Inferior parietal cortex (tissue), 1 donor: ENCODE results near the gene COLGALT1.
A peak's percentile ranks its signal among the peaks of the same experiment; 100 is the strongest.
"Not testable (repeated sequence)": the region's sequence is repeated elsewhere in the genome, so short reads cannot be mapped to it uniquely, and the experiment has no call there.

Experiments
- DNase-seq: peaks from one replicate; pipeline ENCODE4 v3.0.0-alpha.2; 2016; ENCODE audit errors: extremely low spot score

The COLGALT1 gene

GRCh38 chr19:17560205-17560595 is 4.8 kb downstream of the COLGALT1 start:
- no peak for DNase-seq

DNA sequence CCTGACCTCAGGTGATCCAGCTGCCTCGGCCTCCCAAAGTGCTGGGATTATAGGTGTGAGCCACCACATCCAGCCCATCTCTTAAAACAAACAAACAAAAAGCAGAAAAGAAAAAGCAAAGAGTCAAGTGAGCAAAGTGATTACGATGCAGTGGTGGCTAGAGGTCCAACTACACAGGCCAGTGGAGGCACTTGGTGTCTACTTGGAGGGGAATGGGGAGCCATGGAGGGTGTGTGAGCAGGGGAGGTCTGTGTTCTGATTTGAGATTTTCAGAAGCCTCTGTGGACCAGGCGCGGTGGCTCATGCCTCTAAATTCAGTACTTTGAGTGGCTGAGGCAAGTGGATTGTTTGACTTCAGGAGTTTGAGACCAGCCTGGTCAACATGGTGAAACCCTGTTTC is 6.6 kb downstream of the COLGALT1 start:
- DNase-seq, result no peak

GRCh38 chr19:17562561-17562960 is 7.1 kb downstream of the COLGALT1 start:
- no peak for DNase-seq

DNA sequence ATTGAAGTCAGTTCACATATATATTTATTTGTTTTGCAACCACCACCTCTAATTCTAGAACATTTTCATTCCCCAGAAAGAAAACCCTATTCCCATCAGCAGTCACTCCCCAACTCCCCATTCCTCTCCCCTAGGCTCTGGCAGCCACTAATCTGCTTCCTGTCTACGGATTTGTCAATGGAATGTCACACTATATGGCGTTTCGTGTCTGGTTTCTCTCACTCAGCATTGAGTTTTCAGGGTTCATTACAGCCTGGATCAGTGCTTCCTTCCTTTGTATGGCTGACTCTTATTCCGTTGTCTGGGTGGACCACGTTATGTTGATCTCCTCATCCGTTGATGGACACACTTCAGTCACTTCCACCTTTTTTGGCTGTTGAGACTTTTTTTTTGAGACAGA is 9.3 kb downstream of the COLGALT1 start:
- no peak for DNase-seq

- no peak for DNase-seq
Measured at GRCh38 chr19:17565611-17566010, 10.2 kb downstream of the COLGALT1 start.

DNA sequence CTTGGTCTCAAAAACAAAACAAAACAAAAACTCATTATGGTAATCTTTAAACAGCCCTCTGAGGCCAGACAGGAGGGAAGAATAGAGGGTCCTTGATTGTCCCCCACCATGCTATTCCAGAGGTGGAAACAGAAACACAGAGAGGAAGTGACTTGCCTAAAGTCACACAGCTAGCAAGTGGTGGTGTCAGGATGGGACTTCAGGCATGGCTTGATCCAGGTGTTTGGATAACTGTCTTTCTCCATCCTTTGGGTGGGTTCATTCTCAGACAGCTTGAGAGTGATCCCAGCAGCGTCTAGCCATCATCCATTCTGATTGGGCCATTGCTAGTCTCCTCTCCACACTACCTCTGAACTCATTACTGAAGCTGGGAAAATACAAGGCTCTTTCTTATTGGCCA is 12.5 kb downstream of the COLGALT1 start:
- DNase-seq, result no peak

DNA sequence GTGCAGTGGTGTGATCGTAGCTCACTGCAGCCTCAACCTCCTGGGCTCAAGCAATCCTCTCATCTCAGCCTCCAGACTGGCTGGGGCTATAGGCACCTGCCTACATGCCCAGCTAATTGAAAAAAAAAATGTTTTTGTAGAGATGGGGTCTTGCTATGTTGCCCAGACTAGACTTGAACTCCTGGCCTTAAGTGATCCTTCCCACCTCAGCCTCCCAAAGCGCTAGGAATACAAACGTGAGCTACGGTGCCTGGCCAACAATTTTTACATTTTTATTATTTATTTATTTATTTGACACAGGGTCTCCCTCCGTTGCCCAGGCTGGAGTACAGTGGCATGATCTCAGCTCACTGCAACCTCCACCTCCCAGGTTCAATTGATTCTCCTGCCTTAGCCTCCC is 14.8 kb downstream of the COLGALT1 start:
- not testable (repeated sequence) for DNase-seq

DNA sequence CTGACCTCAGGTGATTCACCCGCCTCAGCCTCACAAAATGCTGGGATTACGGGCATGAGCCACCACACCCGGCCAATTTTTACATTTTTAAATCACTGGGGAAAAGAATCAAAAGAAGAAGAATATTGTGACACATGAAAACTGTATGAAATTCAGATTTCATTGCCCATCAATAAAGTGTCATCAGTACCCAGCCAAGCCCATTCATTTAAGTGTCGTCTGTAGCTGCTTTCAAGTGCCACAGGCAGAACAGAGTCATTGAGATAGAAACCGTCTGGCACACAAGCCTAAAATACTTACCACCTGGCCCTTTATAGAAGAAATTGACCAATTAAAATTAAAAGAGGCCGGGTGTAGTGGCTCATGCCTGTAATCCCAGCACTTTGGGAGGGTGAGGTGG is 15.3 kb downstream of the COLGALT1 start:
- DNase-seq, result no peak

GRCh38 chr19:17572638-17573037 is 17.2 kb downstream of the COLGALT1 start:
- no peak for DNase-seq

DNA sequence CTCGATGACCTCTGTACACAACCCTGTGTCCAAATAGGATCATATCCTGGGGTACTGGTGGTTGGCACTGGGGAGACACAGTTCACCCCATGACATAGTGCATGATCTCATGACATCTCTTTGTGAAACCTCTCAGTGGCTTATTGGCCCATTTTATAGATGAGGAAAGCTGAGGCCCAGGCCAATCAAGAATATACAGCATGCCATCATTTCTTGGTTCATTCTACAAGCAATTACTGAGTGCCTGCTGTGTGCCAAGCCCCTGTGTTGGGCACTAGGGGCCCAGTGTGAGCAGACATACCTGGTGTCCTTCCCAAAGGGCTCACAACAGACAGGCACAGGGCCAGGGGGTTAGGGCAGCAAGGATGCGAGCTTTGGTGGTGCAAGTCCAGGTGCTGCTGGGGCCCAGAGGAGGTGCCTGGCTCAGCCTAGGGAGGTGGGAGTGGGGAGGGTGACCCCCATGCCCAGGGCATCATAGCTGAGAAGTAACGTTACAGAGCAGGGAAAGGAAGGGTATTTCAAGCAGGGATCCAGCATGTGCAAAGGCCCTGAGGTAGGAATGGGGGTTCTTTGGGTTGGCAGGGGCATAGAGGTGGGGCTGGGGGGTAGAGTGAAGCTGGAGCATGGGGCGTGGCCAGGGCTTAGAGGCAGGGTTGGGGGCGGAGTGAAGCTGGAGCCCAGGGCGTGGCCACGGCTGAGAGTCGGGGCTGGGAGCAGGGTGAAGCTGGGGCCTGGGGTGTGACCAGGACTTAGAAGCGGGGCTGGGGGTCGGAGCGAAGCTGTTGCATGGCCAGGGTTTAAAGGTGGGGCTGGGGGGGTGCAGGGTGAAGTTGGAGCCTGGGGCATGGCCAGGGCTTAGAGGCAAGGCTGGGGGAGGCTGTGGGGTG is 20.7 kb downstream of the COLGALT1 start:
- DNase-seq, result no peak

DNA sequence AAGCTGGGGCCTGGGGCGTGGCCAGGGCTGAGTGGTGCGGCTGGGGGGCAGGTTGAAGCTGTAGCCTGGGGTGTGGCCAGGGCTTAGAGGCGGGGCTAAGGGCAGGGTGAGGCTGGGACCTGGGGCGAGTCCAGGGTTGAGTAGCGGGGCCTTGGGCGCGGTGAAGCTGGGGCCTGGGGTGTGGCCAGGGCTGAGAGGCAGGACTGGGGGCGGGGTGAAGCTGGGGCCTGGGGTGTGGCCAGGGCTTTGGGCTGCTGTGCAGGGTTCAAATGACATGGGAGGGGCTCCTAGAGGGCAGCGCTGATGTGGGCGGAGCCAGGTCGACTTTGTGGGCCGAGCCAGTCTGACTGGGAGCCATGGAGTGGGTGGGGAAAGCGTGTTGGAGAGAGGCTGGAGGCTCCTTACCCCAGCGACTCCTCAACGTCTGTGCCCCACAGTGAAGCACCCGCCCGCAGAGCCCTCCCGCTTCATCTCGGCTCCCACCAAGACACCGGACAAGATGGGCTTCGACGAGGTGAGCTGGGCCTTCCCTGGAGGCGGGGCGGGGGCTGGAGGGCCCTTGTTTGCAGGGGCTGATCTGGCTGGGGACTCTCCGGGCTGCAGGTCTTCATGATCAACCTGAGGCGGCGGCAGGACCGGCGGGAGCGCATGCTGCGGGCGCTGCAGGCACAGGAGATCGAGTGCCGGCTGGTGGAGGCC is 21.5 kb downstream of the COLGALT1 start:
- DNase-seq, result peak; percentile 33

DNA sequence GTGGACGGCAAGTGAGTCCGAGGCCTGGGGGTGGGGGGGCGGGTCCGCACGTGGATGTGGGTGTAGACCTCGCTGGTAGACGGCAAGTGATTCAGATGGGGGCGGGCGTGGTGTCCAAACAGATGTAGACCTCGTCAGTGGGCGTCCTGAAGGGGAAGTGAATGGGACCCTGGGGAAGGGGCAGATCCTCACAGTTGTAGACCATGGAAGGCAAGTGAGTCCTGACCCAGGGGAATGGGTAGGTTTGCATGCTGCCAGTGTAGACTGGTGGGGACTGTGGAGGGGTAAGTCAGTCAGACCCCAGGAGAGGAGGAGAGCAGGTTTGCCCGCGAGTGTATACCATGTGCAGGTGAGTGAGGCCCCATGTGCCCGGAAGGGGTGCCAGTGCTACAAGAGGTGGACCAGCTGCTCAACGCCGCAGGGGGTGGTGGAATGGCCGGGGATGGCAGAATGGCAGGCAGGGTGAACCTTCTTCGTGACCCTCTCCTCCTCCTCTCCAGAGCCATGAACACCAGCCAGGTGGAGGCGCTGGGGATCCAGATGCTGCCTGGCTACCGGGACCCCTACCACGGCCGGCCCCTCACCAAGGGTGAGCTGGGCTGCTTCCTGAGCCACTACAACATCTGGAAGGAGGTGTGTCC is 22.1 kb downstream of the COLGALT1 start:
- DNase-seq, result no peak

GRCh38 chr19:17579661-17580244 is 24.3 kb downstream of the COLGALT1 start:
- DNase-seq, result no peak

GRCh38 chr19:17580470-17581144 is 25.2 kb downstream of the COLGALT1 start:
- no peak for DNase-seq

GRCh38 chr19:17581211-17581874 is 25.9 kb downstream of the COLGALT1 start:
- DNase-seq, result no peak

DNA sequence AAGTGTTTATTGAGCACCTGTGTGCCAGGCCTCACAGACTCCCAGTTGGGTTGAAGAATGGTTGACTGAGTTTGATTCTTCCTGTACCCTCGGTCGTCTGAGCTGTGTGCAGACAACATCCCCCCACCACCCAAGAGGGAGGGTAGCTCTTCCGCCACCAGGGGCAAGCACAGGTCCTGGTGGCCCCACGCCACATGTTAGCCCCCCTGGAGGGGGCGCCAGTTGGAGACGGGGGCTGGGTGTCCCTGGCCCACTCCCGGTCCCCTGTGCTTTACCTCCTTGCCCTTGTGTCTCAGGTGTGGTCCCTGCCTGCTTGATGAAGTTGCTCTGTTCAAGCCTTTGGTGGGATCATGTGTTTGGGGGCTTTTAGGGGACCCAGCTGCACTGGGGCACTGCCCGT is 27.2 kb downstream of the COLGALT1 start:
- DNase-seq, result no peak

DNA sequence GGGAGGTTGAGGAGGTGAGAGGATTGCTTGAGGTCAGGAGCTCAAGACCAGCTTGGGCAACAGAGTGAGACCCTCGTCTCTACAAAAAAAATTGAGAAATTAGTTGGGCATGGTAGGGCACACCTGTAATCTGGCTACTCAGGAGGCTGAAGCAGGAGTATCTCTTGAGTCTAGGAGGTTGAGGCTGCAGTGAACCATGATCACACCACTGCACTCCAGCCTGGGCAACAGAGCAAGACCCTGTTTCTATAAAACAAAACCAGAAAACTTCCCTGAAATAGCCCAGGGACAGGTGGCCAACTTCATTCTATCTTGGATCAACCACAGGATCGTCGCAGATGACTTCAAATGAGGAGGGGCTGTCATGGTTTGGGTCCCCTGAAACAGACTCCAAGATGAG is 28.7 kb downstream of the COLGALT1 start:
- no peak for DNase-seq

- DNase-seq, result not testable (repeated sequence)
Measured at GRCh38 chr19:17585395-17585794, 29.9 kb downstream of the COLGALT1 start.

GRCh38 chr19:17590866-17591265 is 35.4 kb downstream of the COLGALT1 start:
- DNase-seq, result no peak

- not testable (repeated sequence) for DNase-seq
Measured at GRCh38 chr19:17594296-17594695, 38.8 kb downstream of the COLGALT1 start.

DNA sequence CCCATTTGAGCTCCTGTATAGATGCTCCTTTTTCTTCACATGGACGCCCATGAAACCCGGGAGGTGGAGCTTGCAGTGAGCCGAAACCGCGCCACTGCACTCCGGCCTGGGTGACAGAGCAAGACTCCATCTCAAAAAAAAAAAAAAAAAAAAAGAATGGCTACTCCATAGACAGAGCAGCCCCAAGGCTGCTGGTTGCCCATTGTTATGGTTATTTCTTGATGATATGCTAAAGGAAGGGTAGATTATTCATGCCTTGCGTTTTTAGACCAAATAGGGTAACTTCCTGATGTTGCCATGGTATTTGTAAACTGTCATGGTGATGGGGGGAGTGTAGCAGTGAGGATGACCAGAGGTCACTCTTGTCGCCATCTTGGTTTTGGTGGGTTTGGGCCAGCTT is 42.6 kb downstream of the COLGALT1 start:
- not testable (repeated sequence) for DNase-seq
